Measurements from ENCODE around the gene MRM3.

DNA sequence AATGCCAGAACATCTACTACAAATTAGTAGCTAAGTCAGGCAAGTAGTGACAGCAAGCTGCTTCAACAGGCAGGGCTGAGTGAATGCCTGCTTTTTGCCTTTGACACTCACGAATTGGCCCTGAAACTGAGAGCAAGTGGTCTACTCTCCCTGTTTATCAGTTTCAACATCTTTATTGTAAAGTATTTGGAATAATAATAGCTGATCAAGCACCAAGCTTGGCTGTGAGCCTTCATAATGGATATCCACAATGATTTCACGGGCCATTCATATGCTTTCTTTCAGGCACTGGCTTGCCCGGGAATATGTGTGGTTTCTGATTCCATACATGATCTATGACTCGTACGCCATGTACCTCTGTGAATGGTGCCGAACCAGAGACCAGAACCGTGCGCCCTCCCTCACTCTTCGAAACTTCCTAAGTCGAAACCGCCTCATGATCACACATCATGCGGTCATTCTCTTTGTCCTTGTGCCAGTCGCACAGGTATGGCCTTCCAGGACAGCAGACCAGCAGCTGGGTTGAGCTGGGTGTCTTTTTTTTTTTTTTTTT is 44.5 kb upstream of the MRM3 start:
- TF ChIP-seq, protein P1, sequence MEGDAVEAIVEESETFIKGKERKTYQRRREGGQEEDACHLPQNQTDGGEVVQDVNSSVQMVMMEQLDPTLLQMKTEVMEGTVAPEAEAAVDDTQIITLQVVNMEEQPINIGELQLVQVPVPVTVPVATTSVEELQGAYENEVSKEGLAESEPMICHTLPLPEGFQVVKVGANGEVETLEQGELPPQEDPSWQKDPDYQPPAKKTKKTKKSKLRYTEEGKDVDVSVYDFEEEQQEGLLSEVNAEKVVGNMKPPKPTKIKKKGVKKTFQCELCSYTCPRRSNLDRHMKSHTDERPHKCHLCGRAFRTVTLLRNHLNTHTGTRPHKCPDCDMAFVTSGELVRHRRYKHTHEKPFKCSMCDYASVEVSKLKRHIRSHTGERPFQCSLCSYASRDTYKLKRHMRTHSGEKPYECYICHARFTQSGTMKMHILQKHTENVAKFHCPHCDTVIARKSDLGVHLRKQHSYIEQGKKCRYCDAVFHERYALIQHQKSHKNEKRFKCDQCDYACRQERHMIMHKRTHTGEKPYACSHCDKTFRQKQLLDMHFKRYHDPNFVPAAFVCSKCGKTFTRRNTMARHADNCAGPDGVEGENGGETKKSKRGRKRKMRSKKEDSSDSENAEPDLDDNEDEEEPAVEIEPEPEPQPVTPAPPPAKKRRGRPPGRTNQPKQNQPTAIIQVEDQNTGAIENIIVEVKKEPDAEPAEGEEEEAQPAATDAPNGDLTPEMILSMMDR (conservative IDR thresholded peaks at IDR 0.05; ENCODE audit: low read length): no peak
- TF ChIP-seq EZH2phosphoT487 (IDR thresholded peaks at IDR 0.05; ENCODE audit: borderline replicate concordance): no peak

All from Loucy (cell line).